ENCODE measurements around the gene ZBTB7B.

The ZBTB7B gene

DNA sequence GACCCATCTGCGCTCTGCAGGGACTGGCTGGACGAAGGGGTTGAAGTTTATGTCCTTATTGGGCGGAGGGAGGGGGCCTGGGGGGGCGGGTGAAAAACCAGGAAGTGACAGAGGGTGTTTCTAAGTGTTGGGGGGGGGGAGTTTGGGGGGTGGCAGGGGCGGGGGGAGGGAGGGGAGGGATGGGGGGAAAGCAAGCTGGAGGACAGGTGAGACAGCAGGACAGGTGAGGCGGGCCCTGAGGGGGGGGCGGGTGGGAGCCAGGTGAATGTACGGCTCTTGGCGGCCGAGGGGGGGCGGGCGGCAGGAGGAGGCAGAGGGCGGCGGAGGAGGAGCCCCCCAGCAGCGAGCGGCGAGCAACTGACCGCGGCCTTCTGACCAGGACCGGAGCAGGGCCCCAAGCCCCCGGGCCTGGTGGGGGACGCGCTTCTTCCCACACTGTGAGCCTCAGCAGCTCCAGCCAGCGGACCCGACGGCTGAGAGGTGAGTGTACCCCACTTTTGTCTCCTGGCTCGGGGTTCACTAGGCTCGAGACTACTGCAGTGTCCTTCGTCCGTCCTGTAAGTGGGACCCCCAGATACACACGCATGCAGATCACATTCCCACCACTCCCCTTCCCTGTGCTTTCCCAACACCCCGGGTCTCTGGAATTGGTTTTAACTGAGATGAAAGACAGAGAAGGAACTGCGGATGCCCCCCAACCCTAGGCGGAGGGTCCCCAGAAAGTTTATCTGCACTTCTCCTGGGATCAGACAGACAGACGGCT is at the start of gene ZBTB7B:
Gene ZBTB7B (plus strand): TSS at position 339 of the 763 bp plus-strand sequence. CDS start 11,859 bp downstream, outside the sequence.
- DNase-seq (ENCODE audit: low read depth in 1 of 2, low spot score in 1 of 2), result no peak

DNA sequence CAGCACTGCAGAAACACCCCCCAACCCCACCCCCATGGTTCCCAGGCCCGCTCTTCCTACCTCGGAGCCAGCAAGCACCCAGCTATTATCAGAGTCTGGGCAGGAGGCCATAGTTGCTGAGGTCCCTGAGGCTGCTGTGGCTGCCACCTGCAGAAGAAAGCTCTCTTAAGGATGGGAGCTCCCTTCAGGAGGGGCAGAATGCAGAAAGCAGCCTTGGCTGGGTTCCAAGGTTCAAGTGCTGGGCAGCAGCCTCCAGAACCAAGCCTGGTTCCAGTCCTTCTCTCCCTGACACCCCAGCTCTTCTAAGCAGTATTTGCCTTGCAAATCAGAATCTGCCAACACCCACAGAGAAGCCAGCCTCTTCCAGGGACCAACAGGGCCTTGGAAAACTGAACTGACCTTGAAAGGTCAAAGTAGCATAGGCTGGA is 49.0 kb upstream of the ZBTB7B start:
- DNase-seq (ENCODE audit: low read depth in 1 of 2, low spot score in 1 of 2), result no peak

DNA sequence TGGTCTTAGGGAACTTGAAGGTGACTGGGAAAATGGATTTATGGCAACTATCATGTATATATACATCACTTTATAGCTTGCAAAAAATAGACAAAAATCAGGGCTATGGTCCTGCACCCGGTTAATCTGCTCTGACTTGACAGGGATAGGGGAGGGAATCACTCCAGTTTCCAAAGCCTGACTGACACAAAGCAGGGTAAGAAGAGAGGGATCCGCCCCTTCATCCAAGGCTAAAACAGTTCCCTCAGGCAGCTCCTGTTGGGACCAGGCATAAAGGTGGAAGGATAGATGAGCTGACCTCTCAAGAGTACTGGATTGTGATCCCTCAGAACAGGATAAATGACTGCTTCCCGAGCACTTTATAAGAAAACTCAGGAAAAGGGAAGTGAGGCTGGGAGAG is 48.1 kb upstream of the ZBTB7B start:
- DNase-seq (ENCODE audit: low read depth in 1 of 2, low spot score in 1 of 2), result no peak

DNA sequence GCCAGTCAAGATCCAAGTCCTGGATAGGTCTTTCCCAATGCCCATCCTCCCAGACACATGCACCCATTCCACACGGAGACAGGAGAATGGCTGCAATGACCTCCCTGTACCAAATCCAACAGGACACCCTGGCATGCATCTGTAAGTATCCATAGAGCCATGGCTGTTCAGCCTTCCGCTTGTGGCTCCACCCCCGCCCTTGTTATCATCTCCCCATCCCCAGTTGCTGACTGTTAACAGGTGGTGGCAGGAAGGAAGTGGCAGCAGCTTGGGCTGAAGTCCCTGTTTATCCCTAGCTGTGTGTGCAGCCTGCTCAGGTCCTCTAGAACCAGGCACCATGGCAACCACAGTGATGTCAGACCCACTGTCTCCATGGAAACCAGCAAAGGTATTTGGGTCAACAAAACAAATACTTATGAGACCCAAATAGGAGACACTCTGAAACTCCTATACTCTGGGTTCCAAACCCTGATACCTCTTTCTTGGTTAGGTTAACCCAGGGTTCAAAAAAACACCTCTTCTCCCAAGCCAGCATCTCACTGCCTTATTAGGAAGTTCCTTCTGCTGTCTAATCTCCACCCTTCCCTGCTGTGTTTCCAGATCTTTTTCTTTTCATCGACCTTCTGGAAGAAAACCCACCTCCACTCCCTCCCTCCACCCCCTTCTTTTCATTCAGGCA is 47.4 kb upstream of the ZBTB7B start:
- peak; percentile 75 to 77 for DNase-seq (ENCODE audit: low read depth in 1 of 2, low spot score in 1 of 2)

DNA sequence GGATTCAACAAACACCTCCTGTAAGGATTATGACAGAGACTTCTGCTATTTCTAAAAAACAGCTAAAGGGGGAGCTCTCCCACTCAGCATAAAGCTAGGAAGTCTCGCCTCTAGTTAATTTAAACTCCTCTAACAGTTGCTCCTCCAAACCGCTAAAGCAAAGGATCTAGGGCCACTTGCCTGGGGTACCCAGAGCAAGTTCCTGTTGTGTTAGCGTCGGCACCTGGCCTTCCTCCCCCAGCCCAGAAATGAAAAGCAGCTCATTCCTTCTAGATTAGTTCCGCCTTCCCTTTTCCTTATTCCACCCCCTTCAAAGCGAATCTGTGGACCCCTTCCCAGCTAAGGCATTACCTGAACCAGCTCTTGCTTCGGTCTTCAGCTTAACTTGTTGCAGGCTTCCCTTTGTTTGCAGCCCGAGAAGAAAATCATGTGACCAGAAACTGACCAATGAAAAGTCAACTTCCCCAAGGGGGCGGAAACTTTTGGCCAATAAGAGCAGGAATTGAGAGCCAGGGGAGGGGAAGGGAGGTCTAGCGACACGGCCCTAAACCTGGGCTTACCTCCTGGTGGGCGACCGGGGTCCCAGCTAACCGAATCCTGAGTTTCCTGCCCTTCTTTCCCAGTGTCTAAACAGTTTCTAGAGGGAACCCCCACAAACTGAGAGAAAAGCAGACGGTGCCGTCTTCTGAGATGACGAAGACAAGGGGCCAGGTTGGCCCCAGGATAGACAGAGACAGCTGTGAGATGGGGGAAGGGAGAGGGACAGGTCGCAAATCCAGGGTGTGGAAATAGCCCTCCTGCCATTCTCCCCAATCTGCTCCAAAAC is 46.7 kb upstream of the ZBTB7B start, which contains the start of gene PBXIP1:
Gene PBXIP1 (minus strand): TSS at position 382 of the 826 bp plus-strand sequence. CDS start 2,378 bp downstream, outside the sequence.
- DNase-seq (ENCODE audit: low read depth in 1 of 2, low spot score in 1 of 2), result peak; percentile 48 to 66

DNA sequence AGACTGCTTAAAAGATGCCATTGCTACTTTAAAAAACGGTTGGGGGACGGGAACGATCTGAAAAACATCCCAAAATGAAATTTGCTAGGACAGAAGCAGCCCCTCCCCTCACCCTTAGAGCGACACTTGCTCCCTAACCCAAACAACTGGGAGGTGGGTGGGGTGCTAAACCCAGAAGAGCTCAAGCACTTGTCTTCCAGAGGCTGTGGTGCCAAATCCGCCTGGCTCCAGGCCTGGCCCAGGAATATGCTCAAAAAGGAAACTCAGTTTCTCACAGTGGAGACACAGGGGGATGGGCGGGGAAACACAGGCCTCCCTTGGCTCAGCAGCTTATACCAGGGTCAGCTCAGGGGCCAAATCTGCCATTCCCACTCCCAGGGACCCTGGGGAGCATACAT is 46.1 kb upstream of the ZBTB7B start:
- DNase-seq (ENCODE audit: low read depth in 1 of 2, low spot score in 1 of 2), result no peak

DNA sequence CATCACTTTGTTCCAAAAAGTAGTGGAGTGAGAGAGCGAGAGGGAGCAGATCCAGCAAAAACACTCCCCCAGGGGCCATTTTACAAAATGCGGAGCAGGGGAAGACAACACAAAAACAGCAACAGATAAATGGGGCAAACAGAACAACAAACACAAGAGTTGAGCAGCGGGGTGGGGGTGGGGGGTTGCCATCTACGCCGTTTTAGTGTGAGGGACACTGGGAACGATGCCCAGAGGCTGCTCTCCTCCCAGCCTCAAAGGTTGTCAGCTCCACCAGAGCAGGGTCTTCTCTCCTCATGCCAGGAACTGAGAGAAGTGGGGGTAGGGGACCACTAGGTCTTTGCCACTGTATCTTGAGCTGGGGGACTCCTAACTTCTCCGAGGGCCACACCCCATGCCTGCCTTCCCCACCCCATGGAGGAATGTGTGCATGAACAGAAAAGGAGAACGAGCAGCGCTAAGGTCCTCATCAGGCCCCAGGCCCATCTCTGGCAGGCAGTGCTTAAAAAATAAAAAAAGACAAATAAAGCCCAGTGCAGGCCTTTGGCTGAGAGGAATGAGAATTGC is 45.4 kb upstream of the ZBTB7B start:
- DNase-seq (ENCODE audit: low read depth in 1 of 2, low spot score in 1 of 2), result no peak

DNA sequence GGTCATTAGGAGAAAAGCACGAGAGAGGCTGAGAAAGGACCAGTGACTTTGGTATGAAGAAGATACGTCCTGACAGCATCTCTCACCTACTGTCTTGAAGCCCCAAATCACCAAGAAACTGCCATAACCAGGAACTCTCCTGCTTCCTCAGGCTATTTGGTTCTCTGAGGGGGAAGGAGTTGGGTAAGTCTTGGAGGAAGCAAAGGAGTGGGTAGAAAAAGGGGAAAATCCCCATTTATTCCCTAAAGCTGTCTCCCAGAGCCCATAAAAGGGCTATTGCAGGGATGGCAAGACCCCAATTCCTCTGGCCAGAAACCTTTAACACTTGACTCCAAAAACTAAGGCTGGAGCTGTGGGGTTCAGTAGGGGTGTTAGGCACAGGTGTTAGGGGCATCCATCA is 44.6 kb upstream of the ZBTB7B start:
- no peak for DNase-seq (ENCODE audit: low read depth in 1 of 2, low spot score in 1 of 2)

DNA sequence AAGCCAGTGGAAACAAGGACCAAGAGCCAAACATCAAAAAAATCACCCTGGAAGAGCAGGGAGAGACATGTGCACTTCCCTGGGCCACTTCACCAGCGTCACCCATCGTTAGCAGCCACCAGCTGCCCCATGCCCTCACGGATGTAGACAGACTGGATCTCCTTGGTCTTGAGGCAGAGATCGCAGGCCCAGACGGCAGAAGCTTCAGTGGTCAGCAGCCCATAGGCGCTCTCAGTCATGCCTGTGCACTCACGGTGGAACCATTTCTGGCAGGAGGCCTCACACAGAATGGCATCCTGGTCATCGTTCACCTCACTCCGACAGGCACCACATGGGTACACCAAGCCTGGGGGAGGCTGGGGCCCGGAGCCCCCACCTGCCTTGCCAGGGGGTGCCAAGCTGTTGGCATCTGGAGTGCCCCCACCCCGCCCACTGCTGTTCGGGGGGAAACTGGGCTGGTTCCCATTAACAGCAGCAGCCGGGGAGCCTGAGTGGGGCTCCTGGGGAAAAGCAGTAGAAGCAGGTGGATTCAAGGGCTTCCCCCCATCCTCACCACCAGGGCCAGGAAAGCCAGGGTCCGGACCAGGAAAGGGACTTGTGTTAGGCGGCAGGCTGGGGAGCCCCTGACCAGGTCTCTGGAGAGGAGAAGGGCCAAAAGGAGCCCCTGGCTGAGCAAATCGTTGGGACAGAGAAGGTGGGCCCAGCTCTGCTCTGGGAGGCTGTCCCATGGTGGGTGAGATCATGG is 43.7 kb upstream of the ZBTB7B start:
- no peak for DNase-seq (ENCODE audit: low read depth in 1 of 2, low spot score in 1 of 2)

DNA sequence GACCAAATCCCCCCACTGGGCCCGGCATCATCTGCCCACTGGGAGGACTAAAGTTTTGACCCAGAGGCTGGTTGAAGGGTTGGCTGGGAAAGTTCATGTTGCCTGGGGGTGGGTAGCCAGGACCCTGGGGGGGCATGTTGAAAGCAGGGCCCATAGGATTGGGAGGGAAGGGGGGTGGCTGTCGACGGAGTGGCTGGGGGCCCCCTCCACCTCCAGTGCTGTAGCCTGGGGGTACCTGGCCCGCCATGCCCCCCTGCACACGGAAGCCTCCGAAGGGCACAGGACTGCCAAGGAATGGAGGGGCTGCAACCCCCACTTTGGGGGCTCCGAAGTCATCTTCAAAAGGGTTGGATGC is 43.2 kb upstream of the ZBTB7B start:
- DNase-seq (ENCODE audit: low read depth in 1 of 2, low spot score in 1 of 2), result no peak

DNA sequence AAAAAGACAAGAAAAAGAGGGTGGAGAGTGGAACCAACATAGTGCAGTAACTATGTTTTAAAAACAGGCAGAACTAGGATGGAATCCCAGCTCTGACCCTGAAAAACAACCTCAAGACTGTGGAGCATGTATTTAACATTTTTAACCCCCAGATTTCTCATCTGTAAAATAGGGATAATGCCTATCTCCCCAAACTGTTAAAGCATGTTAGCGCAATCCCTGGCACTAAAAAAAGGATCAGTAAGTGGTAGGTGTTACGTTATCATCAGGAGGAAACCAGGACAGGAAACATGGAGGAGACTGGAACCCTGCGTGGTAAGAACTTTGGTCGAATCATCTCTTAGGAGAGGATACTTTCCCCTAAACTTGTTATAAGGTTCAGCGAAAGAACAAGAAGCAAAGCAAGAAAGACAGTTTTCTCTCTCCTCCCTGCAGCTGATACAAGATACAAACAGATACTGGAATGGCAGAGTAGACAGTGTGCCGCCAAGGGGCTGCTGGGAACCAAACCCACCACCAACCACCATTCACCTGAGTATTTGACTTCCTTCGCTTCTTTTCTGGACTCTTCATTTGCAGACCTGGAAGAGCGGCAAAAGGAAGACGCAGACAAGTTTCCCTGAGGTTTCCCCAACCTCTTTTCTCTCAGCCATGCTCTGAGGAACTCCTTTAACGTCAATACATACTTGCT is 42.0 kb upstream of the ZBTB7B start:
- no peak for DNase-seq (ENCODE audit: low read depth in 1 of 2, low spot score in 1 of 2)

DNA sequence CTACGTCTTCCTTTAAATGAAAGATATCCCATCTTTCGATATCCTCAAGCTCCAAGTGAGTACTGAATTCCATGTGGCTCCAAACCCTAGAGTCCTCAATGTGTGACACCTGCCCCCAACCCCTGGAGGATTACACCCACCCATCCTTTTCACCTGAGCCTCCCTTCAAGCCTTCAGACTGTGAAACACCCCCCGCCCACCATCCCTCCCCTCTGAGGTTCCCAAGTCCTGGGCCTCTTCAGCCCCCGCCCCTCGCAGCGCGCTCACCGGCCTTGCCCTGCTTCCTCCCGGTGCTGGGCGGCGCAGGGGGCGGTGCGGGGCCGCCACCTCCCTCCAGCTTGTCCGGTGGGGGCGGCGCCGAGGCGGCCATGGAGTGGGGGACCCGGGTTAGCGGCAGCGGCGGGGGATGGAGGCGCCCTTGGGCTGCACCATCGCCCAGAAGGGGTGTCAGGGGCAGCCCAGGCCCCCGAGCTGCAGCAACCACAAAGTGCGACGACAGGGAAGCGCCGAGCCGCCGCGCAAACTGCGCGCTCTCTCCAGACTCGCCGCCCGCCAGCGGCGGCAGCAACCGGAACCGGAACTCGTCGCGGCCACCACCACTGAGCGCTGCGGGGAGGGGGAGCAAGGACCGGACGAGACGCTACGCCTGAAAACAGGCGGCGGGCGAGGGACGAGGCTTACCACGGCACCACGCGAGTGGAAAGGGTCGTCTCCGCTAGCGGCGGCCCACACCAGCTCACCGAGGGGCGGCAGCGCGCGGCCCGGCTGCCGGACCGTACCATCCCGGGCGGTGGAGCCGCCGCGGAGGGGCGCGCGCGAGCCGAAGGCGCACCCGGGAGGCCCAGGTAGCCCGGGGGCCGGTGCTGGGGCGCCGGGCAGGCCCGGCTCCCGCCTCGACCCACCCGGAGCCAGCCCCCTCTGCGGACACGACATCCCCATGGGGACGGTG is 41.1 kb upstream of the ZBTB7B start, which contains the start of gene PYGO2:
Gene PYGO2 (minus strand): TSS at position 576 of the 949 bp plus-strand sequence. CDS start 206 bp downstream, at position 370.
- DNase-seq (ENCODE audit: low read depth in 1 of 2, low spot score in 1 of 2), result peak; percentile 63 to 74

DNA sequence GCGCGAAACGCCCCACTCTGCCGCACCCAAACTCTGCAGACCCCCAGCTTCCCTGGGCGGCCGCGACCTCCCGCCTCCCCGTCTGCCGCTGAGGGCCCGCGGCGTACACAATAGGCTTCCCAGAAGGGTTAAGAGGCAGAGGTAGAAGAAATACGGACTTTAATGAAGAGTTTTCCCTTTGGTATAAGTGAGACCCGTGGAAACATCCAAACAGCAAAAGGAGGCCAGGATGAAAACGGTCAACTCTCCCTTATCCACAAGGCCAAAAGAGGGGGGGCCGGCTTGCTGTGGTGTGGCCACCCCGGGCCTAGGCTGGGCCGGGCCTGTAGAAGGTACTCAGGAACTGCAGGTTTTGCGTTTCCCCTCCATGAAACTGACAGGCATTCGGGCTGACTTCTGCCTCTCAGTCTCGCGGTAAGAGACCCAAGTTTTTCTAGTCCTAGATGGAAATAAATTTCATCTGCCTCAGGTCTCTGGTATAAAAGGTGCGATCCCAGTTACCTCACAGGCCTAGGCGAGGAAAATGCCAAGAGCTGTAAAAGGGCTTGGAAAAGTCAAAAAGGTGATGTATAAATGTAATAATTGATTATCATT is 40.3 kb upstream of the ZBTB7B start:
- DNase-seq (ENCODE audit: low read depth in 1 of 2, low spot score in 1 of 2), result no peak

DNA sequence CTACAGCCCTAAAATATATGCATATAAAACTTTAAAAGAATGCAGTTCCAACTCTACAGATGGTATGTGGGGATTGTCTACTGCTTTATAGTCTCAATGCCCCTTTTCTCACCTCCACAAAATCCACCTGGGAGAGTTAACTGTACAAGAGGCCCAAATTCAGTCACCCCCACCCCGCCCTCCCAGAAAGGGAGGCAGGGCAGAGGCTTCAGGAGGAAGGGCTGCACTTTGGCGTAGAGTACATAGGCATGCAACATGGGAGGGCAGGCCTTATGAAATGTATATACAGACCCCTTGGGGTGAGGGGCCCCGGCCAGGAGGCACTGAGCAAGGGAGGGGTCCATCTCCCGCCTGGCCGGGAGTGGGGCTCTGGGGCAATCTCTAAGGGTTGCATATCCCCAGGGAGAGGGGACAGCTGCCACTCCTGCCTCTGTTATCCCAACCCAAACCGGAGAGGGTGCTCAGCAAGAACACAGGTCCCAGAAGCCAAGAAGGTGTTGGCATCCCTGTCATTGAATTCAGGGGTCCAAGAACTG is 39.7 kb upstream of the ZBTB7B start:
- DNase-seq (ENCODE audit: low read depth in 1 of 2, low spot score in 1 of 2), result no peak

DNA sequence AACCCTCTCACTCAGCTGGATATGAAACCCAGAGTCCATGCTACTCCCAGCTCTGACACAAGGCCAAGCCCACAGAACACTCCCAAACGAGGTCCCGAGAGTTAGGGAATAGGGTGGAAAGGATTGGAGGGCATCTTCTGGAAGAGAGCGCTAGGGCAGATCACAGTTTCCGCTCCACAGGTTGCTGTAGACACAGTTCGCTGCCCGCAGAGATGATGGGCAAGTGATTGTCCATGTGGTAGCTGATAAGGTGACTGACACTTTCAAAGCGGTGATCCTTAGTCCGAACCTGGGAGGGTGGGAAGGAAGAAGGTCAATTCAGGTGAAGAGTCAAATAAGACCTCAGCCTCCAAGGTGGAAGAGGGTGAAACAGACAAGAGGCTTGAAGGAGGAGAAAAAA is 39.0 kb upstream of the ZBTB7B start:
- no peak for DNase-seq (ENCODE audit: low read depth in 1 of 2, low spot score in 1 of 2)

DNA sequence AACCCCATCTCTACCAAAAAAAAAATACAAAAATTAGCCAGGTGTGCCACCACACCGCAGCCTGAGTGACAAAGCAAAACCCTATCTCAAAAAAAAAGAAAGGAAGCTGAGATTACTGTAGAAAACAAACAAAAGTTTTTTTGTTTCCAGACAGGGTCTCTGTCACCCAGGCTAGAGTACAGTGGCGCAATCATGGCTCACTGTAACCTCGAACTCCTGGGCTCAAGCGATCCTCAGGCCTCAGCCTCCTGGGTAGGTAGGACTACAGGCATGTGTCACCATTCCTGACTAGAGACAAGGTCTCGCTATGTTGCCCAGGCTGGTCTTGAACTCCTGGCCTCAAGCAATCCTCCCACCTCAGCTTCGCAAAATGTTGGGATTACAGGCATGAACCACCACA is 38.2 kb upstream of the ZBTB7B start:
- no peak for DNase-seq (ENCODE audit: low read depth in 1 of 2, low spot score in 1 of 2)

DNA sequence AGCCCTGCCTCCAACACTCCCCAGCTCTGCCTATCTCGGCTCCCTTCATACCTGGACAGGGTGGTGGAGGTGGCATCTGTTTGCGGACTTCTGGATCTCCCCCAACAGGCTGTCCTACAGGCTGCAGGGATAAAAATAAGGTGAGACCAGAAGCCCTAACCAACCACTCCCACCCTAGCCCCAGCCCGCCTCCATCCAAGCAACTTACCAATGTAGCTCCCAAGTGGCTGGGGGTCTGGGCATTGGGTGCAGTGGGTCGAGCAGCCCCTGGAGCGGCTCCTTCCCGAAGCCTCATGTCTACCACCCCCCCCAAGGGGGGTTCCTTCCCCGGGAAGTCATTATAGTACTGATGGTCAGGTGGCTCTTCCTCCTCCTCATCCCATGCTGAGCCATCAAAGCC is 36.5 kb upstream of the ZBTB7B start:
- no peak for DNase-seq (ENCODE audit: low read depth in 1 of 2, low spot score in 1 of 2)

DNA sequence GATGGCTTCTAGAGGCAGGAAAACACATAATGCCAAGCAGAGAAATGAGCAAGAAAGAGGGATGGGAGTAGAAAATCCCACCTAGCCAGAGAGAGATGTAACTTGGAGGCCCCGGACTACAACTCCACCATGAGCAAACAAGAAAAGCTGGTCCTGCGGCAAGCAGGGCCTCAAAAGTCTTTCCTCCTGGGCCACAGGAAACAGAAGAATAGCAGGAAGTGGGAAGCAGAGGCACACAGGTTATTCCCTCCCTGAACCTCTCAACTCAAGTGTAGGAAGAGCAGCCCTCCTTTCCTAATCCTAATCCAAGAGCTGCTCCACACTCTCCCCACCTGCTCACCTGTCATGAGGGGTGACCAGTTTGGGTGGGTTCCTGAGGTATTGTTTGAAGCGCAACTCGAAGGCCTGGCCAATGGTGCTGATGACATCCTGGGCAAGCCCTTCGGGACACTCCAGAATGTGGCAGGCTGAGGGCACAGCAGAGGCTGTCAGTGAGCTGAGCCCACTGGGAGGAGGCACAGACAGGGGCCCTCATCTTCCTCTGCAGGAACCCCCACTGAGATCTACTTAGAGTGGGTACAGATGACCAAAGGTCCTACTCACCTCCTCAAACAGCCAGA is 35.2 kb upstream of the ZBTB7B start:
- no peak for DNase-seq (ENCODE audit: low read depth in 1 of 2, low spot score in 1 of 2)
